HG03139 (cell line): ENCODE data around the gene ELAVL3.
"Not testable (repeated sequence)": the region's sequence is repeated elsewhere in the genome, so short reads cannot be mapped to it uniquely, and the experiment has no call there.

Experiments used
- ATAC-seq: cut with Tn5 transposase; IDR thresholded peaks from one replicate; pipeline ENCODE4 v1.9.1; 2021; ENCODE audit not compliant: unreplicated experiment

ELAVL3 gene

DNA sequence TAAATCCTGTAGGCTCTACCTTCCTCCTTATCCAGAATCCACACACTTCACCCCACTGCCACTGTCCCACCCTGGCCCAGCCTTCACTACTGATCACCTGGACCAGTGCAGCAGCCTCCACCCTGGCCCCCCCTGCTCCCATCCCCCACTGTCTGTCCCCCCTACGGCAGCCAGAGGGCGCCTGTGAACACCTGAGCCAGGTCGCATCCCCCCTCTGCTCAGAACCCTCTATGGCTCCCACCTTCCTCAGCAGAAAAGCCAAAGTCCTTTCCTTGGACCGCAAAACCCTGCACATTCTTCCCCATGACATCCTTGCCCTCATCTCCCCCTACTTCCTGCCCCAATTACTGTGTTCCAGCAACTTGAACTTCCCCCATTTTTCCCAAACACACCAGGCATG lies 20.6 kb downstream of the ELAVL3 start:
- no peak for ATAC-seq

DNA sequence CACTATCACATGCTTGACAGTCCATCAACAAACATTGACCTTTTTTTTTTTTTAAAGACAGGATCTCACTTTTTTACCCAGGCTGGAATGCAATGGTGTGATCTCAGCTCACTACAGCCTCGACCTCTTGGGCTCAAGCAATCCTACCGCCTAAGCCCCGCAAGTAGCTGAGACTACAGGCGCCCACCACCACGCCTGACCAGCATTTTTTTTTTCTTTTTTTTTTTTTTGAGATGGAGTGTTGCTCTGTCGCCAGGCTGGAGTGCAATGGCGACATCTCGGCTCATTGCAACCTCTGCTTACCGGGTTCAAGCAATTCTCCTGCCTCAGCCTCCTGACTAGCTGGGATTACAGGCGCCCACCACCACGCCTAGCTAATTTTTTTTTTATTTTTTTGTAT lies 21.9 kb downstream of the ELAVL3 start:
- not testable (repeated sequence) for ATAC-seq

DNA sequence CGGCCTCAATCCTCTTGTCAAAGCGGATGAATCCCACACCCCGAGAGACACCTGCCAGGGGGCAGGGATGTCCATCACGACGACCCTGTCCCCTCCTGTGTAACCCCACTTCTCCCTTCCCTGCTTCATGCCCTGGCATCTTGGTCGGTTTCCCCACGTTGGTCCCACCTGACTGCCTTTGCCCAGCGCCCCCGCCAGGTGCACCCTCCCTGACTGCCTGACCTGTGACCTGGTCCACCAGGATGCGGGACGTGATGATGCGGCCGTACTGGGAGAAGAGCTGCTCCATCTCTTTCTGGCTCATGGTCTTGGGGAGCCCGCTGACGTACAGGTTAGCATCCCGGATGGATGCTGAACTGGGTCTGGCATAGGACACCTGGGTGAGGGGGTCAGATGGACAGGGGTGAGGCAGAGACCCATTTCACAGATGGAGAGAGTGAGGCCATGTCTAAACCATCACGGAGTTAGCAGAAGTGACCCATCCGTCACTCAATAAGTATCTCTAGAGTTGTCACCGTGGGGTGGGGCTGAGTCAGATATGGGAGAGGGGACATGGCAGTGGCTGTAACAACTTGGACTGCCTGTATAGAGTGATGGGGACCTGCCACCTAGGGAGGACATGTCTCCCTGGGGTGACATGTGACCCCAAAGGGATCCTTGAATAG lies 22.5 kb downstream of the ELAVL3 start:
- no peak for ATAC-seq

DNA sequence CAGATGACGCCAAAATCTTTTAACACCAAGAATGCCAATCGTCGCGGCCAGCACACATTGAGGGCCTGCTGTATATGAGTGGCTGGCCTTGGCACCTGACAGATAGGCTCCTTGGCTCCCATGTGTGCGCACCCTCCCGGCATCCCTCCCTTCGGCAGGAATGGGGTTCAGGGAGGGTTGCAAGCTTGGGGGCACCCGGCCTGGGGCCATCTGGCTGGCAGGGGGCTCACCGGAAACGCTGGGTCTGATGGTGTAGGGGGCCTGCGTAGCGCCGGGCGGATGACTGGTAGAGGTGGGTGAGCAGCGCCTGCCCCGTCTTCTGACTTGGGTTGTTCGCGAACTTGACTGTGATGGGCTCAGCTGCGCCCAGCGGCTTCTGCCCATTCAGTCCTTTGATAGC lies 23.0 kb downstream of the ELAVL3 start:
- no peak for ATAC-seq

DNA sequence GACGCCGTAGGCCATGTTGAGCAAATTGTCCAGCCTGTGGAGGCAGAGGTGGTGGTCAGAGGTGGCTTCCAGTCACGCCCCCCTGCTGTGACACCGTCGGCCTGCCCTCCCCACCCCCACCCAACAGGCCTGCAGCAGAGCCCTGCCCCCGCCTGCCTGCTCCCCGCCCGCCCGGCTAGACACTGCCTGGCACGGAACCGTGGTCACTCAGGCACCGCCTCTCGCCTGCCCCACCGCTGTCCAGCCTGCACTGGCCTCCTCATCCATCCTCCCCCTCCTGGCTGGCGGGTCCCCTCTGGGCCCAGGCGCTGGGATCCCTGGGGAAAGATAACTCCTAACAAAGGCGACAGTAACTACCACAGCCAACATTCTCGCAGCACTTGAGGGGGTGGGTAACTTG lies 23.7 kb downstream of the ELAVL3 start:
- no peak for ATAC-seq

DNA sequence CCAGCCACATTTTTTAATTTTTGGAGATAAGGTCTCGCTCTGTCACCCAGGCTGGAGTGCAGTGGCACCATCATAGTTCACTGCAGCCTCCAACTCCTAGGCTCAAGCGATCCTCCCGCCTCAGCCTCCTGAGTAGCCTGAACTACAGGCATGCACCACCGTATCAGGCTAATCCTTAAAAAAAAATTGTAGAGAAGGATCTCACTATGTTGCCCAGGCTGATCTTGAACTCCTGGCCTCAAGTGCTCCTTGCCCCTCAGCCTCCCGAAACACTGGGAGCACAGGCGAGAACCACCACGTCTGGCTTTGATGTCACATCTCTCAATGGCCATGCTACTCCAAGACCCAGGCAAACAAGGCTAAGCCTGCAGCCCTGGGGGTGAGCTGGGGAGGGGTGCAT lies 24.2 kb downstream of the ELAVL3 start:
- ATAC-seq: no peak

DNA sequence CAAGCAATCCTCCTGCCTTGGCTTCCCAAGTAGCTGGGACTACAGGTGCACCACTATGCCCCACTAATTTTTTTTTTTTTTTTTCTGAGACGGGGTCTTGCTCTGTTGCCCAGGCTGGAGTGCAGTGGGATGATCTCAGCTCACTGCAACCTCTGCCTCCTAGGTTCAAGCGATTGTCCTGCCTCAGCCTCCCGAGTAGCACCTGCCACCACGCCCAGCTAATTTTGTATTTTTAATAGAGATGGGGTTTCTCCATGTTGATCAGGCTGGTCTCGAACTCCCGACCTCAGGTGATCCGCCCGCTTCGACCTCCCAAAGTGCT lies 25.7 kb downstream of the ELAVL3 start:
- ATAC-seq: not testable (repeated sequence)

DNA sequence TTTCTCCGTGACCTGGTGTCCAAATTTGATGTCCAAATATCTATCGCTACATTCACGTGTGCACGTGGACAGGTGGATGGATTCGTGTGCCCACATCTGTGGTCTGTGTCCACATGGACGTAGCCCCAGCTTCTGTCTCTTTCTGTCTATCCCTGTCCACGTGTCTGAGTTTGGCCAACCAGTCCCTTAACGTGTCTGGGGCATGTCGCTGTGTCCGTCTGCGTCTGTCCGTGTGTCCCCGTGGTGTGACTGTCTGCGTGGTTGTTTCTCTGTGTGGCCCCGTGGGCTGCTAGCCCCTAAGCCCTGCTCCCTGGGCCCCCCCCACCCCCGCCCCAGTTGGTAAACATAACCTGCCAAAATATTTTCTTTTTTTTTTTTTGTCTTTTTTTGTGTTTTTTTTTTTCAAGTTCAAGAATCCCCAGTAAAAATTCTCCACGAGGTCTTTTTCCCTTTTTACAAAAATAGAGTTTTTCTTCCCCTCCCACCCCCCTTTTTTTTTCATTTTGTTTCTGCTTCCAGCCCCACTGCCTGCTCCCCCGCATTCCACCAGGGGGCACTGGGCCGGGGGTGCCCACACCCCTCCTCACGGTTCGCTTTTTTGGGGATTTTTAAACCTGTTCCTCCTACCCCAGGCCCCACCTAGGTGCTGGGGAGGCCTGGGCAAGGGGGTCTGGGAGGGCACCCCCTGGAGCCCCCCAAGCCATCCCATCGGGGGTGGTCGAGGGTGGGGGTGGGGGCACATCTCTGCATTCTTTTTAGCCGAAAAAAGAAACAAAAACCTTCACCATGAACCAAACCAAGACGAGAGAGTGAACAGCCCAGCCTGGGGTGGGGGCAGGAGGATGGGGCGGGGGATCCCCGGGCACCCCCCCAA lies 27.1 kb downstream of the ELAVL3 start:
- no peak for ATAC-seq

DNA sequence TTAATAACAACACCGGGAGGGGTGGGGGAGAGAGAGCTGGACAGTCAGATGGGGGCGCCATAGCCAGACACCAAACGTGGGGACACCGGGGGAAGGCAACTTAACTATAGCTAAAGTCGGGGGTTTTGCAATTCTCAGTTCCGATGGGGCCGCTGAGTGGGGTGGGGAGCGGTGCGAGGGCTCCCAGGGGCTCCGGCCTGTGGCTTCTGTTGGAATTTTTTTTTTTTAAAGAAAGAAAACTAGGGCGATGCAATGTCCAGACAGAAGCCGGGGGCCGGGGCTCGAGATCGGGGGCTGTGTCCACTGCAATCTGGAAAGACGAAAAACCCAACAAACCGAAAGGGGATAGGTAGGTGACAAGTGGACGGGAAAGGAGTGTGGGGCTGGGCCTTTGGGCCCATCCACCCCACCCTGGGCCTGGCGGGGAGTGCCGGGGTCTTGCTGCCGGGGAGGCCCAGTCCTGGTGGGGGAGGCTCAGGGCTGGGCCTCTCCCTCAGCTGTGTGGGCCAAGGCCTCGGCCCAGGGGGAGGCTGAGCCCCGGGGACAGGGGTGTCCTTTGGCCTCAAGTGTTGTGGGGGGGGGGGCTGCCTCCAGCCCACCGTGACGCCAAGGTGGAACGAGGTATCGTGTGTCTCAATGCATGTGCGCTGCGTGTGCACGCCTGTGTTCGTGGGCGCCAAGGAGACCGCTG lies 28.1 kb downstream of the ELAVL3 start:
- no peak for ATAC-seq

DNA sequence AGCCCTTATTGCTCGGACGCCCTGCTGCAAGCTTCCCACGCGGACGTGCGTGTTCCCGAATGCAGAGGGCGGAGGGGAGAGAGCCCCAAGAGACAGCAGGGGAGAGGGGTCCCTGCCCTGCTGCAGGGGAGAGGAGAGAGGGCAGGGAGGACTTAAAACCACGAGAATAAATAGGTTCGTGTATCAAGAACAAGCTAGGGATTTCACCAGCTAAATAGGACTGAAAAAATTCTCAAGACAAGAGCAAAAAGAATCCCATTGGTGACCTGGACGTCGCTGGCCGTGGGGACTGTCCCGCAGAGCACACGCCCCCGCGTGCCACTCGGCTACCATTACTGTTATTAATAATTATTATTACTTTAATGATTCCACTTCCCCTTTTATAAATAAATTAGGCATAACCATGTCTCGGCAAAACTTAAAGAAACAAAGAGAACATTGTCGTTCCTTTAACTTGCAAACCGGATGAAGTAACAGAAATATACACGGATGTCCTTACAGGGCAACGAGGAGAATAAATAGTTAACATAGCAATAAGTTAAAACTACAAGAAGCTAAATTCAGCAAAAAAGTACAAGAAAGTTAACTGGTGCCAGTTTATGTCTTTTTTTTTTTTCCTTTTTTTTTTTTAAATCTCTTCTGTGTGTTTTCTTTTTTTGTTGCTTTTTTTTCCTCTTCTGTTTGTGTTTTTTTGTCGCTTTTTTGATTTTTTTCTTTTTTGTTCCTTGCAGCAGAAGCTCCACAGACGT lies 28.8 kb downstream of the ELAVL3 start:
- ATAC-seq: no peak

DNA sequence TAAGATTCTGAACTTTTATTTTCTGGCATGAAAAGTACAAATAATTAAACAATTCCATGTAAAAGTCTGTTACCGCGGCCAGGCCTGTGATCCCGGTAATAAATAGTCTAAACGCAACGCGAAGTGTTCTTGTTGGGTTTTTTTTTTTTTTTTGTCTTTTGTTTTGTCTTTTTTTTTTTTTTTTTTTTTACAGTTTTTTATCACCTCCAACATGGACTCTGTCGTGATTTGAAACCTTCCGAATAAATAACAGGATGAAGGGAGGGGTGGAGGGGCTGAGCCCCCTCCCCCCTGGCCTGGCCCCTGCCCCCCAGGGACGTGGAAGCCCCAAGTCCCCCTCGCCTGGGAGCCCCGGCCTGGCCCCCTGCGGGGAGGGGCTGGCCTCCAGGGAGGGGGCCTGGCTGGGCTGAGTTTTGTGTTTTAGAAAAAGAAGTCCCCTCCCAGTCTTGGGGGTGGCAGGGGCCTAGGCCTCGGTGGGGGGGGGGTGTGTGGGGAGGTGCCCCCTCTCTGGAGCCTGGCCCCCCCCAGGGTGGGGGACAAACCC lies 29.4 kb downstream of the ELAVL3 start:
- ATAC-seq: no peak

DNA sequence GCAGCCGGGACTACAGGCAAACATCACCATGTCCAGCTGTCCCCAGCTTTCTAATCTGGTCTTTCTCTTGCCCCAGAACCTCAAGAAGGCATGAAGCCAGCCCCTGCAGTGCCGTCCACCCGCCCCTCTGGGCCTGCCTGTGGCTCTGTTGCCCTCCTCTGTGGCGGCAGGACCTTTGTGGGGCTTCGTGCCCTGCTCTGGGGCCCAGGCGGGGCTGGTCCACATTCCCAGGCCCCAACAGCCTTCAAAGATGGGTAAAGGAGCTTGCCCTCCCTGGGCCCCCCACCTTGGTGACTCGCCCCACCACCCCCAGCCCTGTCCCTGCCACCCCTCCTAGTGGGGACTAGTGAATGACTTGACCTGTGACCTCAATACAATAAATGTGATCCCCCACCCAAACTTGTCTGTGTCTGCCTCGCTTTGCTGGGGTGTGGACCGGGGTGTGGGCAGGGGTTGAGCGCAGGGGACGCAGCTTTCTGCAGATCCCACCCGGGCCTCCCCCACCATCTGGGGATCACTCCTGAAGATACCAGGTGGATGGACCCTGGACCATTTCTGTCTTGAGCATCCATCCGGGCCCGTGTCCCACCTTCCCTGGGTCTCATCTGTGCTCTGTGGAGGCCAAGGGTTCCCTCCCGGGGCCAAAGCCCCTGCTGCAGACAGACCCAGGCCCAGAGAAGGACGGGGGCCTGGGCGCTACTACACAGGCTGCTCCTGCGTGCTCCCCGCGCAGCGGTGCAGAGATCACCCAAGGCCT lies 30.1 kb downstream of the ELAVL3 start:
- ATAC-seq: no peak

DNA sequence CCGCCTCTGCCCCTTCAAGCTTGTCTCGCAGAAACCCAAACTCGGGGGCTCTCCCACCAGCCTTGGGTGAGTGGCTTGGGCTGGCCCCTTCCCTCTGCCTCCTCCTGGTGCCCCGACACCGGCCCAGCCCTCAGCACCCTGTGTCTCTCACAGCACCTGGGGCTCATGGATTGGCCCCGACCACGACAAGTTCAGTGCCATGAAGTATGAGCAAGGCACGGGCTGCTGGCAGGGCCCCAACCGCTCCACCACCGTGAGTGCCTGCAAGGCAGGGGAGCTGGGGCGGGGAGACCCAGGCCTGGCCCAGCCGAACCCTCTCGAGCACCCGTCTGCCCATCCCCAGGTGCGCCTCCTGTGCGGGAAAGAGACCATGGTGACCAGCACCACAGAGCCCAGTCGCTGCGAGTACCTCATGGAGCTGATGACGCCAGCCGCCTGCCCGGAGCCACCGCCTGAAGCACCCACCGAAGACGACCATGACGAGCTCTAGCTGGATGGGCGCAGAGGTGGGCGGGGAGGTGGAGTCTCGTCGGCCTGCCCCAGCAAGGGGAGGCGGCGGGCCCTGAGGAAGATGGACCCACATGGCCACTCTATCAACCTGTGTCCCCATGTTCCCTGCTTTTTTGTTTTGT lies 31.8 kb downstream of the ELAVL3 start:
- ATAC-seq: no peak

DNA sequence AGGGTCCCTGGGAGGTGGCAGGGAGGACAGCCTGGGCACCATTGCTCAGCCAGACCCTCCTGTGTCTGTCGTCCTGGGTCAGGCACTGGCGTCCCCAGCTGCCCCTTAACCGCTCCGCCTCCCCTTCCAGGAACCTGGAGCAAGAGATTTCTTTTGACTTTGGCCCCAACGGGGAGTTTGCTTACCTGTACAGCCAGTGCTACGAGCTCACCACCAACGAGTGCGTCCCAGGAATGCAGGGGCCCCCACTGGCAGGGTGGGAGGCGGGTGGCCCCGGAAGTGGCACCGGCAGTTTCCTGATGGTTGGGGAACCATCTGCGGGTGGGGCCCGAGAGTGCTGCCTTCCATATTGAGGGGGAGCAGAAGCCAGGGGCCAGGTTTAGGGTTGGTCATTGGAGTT lies 32.4 kb downstream of the ELAVL3 start:
- no peak for ATAC-seq

DNA sequence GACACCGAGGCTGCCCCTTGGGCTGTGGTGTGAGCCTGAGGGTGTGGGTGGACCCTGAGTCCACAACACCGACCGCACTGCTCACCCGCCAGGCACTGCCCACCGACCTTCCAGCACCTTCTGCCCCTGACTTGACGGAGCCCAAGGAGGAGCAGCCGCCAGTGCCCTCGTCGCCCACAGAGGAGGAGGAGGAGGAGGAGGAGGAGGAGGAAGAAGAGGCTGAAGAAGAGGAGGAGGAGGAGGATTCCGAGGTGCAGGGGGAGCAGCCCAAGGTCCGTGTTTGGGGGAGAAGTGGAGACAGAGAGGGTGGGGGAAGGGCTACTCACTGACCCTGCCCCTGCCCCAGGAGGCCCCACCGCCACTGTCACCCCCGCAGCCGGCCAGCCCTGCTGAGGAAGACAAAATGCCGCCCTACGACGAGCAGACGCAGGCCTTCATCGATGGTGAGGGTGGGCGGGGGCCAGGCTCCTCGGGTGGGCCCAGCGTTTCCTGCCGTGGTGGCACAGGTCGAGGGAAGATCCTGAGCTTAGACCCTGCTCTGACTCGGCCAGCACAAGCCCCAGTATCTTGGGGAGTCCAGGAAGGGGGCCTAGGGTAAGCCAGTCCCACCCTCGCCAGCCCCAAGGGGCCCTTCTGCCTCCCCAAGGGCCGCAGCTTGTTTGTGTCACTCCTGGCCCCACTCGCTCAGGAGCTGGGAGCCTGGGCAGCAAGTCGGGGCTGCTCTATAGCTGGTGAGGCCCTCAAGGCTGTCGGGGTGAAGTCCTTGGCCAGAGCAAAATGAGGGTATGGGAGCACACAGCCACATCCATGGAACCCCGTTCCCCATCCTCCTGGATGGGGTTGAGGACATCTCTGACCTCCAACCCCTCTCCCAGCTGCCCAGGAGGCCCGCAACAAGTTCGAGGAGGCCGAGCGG lies 33.2 kb downstream of the ELAVL3 start:
- ATAC-seq: no peak

DNA sequence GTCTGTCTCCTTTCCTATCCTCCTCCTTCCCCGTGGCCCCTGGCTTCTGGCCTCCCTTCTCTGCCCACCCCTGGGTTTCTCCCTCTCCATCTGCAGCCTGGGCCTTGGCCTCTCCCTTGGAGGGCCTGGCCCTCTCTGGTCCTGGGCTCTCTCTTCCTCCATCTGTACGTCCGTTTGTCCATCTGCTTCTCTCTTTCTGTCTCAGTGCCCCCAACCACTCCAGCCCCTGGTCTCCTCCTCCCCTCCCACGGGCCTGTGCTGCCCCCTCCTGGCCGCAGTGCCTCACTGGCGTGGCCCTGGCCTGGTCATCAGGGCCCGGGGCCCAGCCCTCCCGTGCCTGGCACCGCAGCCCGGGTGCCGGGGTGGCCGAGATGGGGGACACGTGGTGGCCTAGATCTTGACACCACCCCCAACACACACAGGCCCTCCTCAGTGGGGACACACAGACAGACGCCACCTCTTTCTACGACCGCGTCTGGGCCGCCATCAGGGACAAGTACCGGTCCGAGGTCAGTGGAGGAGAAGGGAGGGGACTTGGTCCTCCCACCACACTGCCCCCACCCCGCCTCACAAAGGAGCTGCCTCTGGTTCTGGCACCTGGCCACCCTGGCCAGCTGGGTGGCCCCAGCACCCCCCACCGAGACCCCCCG lies 34.1 kb downstream of the ELAVL3 start:
- no peak for ATAC-seq

DNA sequence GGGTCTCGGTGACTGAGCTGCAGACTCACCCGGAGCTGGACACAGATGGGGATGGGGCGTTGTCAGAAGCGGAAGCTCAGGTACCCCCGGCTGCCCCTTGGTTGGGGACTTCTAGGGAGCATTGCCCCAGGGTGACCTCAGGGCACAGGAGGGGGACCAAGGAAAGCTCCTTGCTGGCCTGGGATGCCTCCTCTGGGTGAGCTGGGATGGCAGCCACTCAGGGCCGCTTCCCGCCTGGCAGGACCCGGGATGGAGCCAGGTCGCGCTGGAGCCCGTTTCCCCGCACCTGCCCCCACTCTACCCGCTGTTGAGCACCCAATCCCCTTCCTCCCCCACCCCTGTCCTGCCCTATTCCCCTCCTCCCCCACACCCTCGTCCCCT lies 34.6 kb downstream of the ELAVL3 start:
- no peak for ATAC-seq

DNA sequence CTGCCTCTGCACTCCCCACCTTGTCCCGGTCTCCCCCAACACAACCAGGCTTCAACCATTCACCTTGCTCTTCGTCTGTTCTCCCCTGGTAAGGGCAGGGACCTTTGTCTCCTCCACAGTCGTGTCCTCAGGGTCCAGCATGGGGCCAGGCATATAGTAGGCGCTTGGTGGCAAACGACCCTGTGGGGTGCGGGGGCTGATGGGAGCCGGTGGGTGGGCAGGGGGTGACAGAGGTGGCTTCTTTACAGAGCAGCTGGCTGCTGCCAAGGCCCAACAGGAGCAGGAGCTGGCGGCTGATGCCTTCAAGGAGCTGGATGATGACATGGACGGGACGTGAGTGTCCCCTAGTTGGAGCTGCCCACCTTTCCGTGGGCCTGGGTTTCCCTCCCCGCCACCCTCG lies 35.7 kb downstream of the ELAVL3 start:
- ATAC-seq: no peak
